ENCODE measurements around the gene TNFAIP2. TPM values are rescaled to one million over a fixed set of nuclear protein-coding genes. Genes with fewer than 3 reads are reported as not detected.

TNFAIP2 gene
- total RNA-seq, 1 donor from 2014 or later, result 4.3 TPM

DNA sequence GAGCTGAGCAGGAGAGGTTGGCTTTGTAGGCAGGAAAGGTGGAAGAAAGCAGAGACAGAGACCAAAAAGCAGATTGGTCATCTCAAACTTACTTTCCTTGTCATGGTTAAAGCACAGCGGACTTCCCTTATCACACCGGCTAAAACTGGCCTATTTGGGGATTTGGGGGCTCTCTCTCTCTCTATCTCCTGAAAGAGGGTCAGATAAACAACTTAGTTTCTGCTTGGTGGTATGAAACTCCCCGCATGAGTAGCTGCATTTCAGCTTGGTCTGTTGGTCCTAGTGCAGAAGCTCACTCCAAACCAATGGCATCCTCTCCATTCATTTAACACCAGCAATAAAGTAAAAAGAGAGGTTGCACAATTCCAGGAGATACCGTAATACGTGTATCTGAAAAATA lies 57.1 kb downstream of the TNFAIP2 start:
- Mint-ChIP-seq H3K4me1 (ENCODE audit: low read depth, unreplicated experiment) (no peaks in the 10 kb centered on the region), H3K27me3 (ENCODE audit: unreplicated experiment) (peaks cover 6% of the 10 kb centered on the region), H3K4me3 (ENCODE audit: unreplicated experiment) (no peak overlapping the region), H3K36me3 (ENCODE audit: unreplicated experiment) (no peaks in the 10 kb centered on the region), H3K27ac (ENCODE audit: unreplicated experiment) (no peak overlapping the region), H3K9me3 (ENCODE audit: unreplicated experiment) (peaks cover 6% of the 10 kb centered on the region)
- no peak for DNase-seq
- no peak for TF ChIP-seq CTCF (IDR thresholded peaks at IDR 0.05; ENCODE audit: partially characterized antibody, unreplicated experiment)

- Mint-ChIP-seq H3K36me3 (ENCODE audit: unreplicated experiment) (peaks cover 9% of the 10 kb centered on the region), H3K9me3 (ENCODE audit: unreplicated experiment) (peaks cover 2% of the 10 kb centered on the region), H3K4me1 (ENCODE audit: low read depth, unreplicated experiment) (peaks cover 2% of the 10 kb centered on the region)
Measured at GRCh38 chr14:103184046-103184445, 60.8 kb downstream of the TNFAIP2 start.

DNA sequence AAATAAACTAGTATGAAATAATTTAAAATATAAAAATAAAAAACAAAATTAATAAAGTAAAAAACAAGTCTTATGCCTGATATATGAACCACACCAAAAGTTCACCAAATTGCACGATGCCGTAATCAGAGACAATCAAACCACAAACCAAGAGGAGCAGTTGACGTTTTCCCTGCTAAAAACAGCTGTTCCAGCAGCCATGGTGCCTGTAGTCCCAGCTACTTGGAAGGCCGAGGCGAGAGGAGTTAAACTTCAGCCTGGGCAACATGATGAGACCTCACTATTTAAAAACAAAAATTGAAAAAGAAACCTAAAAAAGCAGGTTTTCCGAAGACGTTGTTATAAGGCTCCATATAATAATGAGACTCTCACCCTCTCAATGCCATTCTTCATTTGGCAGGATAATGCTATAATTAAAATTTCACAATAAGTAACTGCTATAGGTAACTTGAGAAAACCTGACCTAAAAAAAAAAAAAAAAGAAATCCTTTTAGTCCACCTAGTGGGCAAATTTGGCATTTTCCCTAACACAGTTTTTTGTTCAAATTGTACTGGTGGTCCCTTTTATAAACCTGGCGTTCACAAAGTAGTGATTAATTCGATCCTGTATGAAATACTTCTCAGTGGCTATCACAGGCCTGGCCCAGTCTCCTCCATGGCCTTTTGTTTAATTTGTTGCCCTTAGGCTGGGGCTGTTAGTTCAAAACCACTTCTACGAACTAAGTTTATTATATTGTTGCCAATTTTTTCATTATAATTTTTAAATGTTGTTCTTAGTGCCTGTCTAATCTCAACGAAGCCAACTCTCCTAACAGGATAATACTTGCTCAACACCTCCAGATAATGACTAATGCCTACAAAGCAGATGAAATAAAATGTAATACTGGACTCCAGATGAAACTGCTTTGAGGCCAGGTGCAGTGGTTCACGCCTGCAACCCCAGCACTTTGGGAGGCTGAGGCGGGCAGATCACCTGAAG lies 62.1 kb downstream of the TNFAIP2 start:
- H3K27ac Mint-ChIP-seq (ENCODE audit: unreplicated experiment), result no peak overlapping the region
- peaks cover 22% of the 10 kb centered on the region for H3K27me3 Mint-ChIP-seq (ENCODE audit: unreplicated experiment)
- no peak for DNase-seq
- no peak overlapping the region for H3K4me3 Mint-ChIP-seq (ENCODE audit: unreplicated experiment)
- H3K36me3 Mint-ChIP-seq (ENCODE audit: unreplicated experiment), result peaks cover 10% of the 10 kb centered on the region
- peaks cover 6% of the 10 kb centered on the region for H3K4me1 Mint-ChIP-seq (ENCODE audit: low read depth, unreplicated experiment)
- peak; percentile 96 for TF ChIP-seq CTCF (IDR thresholded peaks at IDR 0.05; ENCODE audit: partially characterized antibody, unreplicated experiment)
- H3K9me3 Mint-ChIP-seq (ENCODE audit: unreplicated experiment), result peaks cover 4% of the 10 kb centered on the region

More at GRCh38 chr14:103184046-103184445, 60.8 kb downstream of the TNFAIP2 start:
- H3K27me3 Mint-ChIP-seq (ENCODE audit: unreplicated experiment), result peaks cover 16% of the 10 kb centered on the region
- no peak overlapping the region for H3K27ac Mint-ChIP-seq (ENCODE audit: unreplicated experiment)
- H3K4me3 Mint-ChIP-seq (ENCODE audit: unreplicated experiment), result no peak overlapping the region
- TF ChIP-seq CTCF (IDR thresholded peaks at IDR 0.05; ENCODE audit: partially characterized antibody, unreplicated experiment), result no peak
- no peak for DNase-seq

GRCh38 chr14:103186241-103186822 lies 63.1 kb downstream of the TNFAIP2 start:
- H3K4me3 Mint-ChIP-seq (ENCODE audit: unreplicated experiment), result no peak overlapping the region
- peaks cover 5% of the 10 kb centered on the region for H3K9me3 Mint-ChIP-seq (ENCODE audit: unreplicated experiment)
- no peak for TF ChIP-seq CTCF (IDR thresholded peaks at IDR 0.05; ENCODE audit: partially characterized antibody, unreplicated experiment)
- no peak for DNase-seq
- H3K4me1 Mint-ChIP-seq (ENCODE audit: low read depth, unreplicated experiment), result peaks cover 12% of the 10 kb centered on the region
- no peak overlapping the region for H3K27ac Mint-ChIP-seq (ENCODE audit: unreplicated experiment)
- peaks cover 25% of the 10 kb centered on the region for H3K27me3 Mint-ChIP-seq (ENCODE audit: unreplicated experiment)
- peaks cover 16% of the 10 kb centered on the region for H3K36me3 Mint-ChIP-seq (ENCODE audit: unreplicated experiment)

Other genes starting within 250 kb of the TNFAIP2 start
- 0.34 TPM for gene AMN, start 200.8 kb upstream of the TNFAIP2 start, total RNA-seq (ENCODE audit: unreplicated experiment)
- 125 TPM for gene CDC42BPB, start 65.9 kb upstream of the TNFAIP2 start, total RNA-seq (ENCODE audit: unreplicated experiment)
- not detected for gene LBHD2, start 39.3 kb upstream of the TNFAIP2 start, total RNA-seq (ENCODE audit: unreplicated experiment)
- 0.81 TPM for gene EXOC3L4, start 28.7 kb upstream of the TNFAIP2 start, total RNA-seq (ENCODE audit: unreplicated experiment)
- 232 TPM for gene EIF5, start 210.8 kb downstream of the TNFAIP2 start, total RNA-seq (ENCODE audit: unreplicated experiment)